HG02885 (cell line): ENCODE results near the gene COL5A2.

ENCODE experiments used
- ATAC-seq: cut with Tn5 transposase; IDR thresholded peaks from one replicate; pipeline ENCODE4 v1.9.1; 2021; ENCODE audit warnings: mild to moderate bottlenecking; ENCODE audit not compliant: unreplicated experiment, poor library complexity

Gene COL5A2

GRCh38 chr2:189151906-189152305 is 27.7 kb downstream of the COL5A2 start:
- no peak for ATAC-seq

GRCh38 chr2:189150033-189150432 is 29.5 kb downstream of the COL5A2 start:
- ATAC-seq, result no peak

GRCh38 chr2:189147989-189148388 is 31.6 kb downstream of the COL5A2 start:
- ATAC-seq, result no peak

GRCh38 chr2:189147361-189147760 is 32.2 kb downstream of the COL5A2 start:
- no peak for ATAC-seq

GRCh38 chr2:189146553-189146952 is 33.0 kb downstream of the COL5A2 start:
- ATAC-seq, result no peak

GRCh38 chr2:189144700-189145211 is 34.8 kb downstream of the COL5A2 start:
- no peak for ATAC-seq

- ATAC-seq, result no peak
These were observed 35.6 kb downstream of the COL5A2 start for GRCh38 chr2:189143925-189144324.

GRCh38 chr2:189142893-189143759 is 36.4 kb downstream of the COL5A2 start:
- ATAC-seq, result peak; percentile 99

GRCh38 chr2:189138800-189139199 is 40.8 kb downstream of the COL5A2 start:
- ATAC-seq, result no peak

GRCh38 chr2:189137519-189137918 is 42.0 kb downstream of the COL5A2 start:
- ATAC-seq, result no peak

GRCh38 chr2:189134485-189134884 is 45.1 kb downstream of the COL5A2 start:
- no peak for ATAC-seq

- ATAC-seq, result no peak
These were observed 47.6 kb downstream of the COL5A2 start for GRCh38 chr2:189131991-189132390.

- no peak for ATAC-seq
These were observed 49.6 kb downstream of the COL5A2 start for GRCh38 chr2:189129971-189130370.

- ATAC-seq, result no peak
These were observed 50.6 kb downstream of the COL5A2 start for GRCh38 chr2:189128970-189129369.

GRCh38 chr2:189127756-189128155 is 51.8 kb downstream of the COL5A2 start:
- ATAC-seq, result no peak

- ATAC-seq, result no peak
These were observed 54.4 kb downstream of the COL5A2 start for GRCh38 chr2:189125195-189125594.

GRCh38 chr2:189124175-189124574 is 55.4 kb downstream of the COL5A2 start:
- no peak for ATAC-seq

- ATAC-seq, result no peak
These were observed 61.2 kb downstream of the COL5A2 start for GRCh38 chr2:189118386-189118785.

GRCh38 chr2:189116979-189117378 is 62.6 kb downstream of the COL5A2 start:
- no peak for ATAC-seq

- ATAC-seq, result no peak
These were observed 63.5 kb downstream of the COL5A2 start for GRCh38 chr2:189116087-189116486.

- no peak for ATAC-seq
These were observed 64.4 kb downstream of the COL5A2 start for GRCh38 chr2:189115126-189115525.

- ATAC-seq, result no peak
These were observed 65.6 kb downstream of the COL5A2 start for GRCh38 chr2:189113963-189114362.
